Activated gamma-delta T cell treated with Interleukin-2 at 50 U/mL for 16 hours (primary cell): ENCODE results near the gene RTL1.
A peak's percentile ranks its signal among the peaks of the same experiment; 100 is the strongest.

Source experiments
- DNase-seq: peaks from one replicate; pipeline ENCODE4 v3.0.0-alpha.2; 2020

Gene RTL1

DNA sequence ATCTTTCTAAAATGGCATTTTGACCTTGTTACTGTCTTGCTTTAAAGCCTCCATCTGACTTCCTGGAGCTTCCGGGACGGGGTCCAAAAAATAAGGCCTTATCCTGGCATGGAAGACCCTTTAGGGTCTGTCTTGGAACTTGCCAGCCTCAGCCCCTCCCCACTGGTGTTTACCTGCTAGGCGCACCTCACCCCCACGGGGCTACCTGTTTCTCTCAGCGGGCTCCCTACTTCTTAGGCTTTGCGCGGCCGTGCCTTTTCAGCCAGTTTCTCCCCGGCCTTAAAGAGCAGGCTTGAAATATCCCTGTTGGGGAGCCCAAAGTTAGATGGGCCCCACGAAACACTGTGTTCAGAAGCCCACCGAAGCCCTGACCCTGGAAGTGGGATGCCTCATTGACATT is 5.1 kb downstream of the RTL1 start:
- no peak for DNase-seq

DNA sequence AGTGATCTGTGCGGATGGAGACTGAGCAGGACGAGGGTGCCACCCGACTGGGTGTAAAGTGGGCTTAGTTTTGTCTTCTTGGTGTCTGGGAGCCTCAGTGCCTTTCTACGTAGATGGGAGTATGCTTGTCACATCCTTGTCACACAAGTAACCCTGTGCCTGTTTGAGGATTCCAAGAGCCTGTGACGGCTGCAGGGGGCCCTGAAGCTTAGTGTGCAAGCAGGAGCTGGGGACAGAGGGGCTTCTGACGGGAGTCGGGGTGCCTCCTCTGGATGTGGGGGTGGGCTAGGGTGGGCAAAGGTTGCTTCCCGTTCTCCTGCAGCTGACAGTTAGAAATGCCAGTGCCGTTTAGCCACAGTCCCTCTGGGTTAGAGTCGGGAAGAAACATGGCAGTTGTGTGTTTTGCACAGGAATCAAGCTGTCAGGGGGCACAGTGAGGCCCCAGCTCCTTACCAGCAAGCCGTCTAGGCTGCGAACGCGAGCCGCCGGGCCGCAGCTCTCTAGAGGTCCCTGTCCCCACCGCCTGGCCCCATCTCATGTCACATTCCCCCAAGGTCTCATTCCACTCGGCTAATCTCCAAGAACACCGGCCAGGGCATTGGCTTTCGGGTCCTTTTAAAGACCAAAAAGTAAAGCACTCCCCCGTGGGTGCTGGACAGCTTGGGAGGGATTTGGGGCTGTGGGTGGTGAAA is 7.0 kb downstream of the RTL1 start:
- no peak for DNase-seq

DNA sequence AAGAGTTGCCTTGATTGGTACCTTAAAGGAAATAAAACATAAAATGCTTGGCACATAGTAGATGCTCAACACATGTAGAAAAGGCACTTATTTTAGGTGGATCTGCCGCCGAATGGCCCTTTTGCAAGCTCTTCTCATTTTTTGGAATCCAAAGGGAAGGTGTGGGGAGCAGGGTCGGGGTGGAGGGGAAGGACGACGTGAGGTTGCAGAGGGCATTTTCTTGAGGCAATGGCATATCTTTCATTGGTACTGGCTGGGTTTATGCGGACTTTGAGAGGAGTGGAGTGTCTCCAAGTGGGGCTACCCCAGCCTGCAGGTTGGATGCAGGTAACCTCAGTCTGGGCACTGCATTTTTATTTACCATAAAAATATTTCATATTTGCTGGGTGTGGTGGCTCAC is 8.1 kb downstream of the RTL1 start:
- no peak for DNase-seq

DNA sequence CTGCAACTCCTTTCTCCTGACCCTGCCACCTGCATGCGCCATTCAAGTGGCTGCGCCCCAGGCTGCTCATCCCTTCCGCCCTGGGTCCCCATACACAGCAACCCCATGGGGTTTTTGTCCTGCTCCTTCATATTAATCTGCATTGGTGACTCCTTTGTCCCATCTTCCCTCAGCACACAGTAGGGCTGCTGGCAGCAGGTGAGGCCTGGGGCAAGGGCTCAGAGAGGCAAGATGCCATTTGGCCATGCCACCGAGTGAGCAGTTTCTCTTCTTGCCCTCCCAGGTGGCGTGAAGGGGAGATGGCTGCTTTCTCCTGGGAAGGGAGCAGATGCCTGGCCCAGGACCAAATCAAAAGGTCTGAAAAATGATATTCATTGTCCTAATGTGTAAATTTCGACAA is 9.1 kb downstream of the RTL1 start:
- no peak for DNase-seq

DNA sequence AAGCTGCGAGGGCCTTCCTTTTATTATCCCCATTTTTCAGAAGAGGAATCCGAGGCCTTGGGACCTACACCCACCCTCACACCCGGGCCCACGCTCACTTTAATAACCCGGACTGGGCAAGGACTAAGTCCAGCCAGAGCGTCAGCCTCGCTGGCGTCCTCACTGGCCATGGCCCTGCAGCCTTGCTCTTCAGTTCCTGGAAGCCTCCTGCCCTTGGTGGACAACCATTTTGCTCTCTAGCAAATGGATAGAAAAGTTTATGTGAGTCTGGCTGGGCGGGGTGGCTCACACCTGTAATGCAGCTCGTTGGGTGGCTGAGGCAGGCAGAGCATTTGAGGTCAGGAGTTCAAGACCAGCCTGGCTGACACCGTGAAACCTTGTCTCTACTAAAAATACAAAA is 9.8 kb downstream of the RTL1 start:
- DNase-seq: no peak

DNA sequence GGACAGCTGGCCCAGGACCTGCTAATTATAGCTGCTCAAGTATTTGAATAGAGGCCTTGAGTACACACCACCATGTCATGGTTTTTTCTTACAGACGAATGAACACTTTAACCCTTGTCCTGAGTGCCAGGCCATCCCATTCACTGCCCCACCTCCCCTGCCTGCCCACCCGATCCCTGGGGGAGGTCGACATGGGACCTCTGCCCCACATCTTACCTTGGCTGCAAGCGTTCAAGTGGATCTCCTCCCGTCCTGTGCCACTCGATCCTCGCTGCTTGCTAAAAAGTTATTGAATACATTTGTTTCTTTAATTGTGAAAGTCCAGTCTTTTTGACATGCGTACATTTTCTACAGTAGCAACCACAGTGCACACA is 10.3 kb downstream of the RTL1 start:
- no peak for DNase-seq

DNA sequence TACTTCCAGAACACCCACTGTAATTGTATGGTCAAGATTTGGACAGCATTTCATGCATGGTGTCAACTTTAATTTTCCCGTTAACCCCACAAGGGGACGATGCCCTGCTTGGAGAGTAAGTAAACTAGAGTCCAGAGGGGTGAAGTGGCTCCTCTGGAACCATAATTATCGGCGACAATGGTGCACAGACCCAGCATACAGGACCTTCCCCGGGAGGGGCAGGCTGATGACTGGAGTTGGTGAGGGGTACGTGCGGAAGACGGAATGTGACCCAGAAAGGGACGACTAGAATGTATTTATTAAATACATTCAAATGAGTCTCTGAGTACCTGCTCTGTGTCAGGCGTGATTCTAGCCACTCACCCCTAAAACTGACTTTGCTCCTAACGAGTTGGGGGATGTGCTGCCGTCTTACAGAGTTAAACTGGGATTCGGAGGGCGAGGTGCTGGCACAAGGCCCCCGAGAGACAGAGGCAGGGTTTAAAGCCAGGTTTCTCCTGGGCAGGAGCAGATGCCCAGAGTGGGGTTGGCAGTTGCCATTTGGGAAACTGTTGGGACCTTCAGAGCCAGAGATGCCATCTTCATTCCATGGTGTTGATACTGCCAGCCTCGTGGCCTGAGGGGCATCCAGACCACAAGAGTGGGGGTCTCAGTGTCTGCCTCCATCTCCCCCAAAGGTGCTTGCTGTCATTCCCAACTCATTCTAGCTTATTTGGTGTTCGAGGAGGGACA is 10.9 kb downstream of the RTL1 start:
- DNase-seq: no peak

DNA sequence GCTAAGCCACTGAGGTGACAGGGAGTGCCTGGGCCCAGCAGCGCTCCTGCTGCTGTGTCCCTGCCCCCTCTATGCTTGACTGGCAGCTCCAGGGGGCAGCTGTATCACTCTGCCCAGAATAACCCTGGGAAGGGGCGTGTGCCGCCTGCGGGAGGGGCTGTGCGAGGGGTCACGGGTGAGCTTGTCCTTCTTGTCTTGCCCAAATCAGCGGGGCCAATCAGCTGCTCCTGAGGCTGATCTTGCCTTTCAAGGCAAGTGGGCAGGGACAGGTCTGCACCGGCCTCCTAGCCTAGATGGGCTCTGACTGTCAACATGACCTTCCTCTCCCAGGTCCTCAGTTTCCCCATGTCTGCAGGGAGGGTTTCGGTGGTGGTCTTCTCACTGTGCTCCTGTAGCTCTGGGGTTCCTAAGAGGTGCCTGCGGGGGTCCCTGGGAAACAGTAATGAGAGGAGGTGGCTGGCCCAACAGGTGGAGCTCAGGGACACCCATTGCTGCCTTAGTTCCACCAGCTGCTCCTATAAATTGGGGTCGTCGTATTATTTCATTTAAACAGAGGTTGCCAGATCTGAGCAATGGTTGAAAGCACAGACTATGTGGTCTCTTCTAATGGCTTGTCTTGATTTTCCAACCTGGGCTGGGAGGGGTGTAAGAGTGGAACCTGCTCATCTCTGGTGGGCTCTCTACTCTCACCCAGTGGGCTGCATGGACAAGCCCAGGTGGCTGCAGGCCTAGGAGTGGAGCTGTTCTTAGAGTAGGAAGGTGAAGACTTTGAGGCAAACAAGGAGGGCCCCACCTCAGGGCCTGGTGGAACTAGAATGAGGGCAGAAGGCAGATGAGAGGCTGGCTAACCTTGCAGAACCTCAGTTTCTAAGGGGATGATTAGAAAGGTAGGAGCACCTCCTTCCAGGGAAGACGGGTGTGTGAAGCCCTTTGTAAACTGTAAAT is 11.7 kb downstream of the RTL1 start:
- DNase-seq: no peak

DNA sequence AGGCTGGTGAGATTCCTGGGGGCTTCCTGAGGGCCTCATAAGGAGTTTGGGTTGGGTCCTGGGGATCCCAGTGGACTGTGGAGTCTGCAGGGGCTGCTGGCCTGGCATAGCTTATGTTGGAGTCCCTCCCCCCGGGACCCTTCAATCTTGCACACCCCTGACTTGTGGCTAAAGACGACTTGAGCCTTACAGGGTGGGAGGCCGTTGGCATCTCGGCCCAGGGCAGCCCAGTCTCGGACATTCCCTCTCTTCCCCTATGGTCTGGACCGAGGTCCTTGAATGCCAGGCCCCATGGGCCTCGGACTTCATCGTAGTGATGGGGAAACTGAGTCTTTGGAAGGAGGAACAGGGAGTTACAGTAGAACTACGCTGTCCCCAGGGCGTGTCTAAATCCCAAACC is 12.5 kb downstream of the RTL1 start:
- DNase-seq: peak; percentile 1

DNA sequence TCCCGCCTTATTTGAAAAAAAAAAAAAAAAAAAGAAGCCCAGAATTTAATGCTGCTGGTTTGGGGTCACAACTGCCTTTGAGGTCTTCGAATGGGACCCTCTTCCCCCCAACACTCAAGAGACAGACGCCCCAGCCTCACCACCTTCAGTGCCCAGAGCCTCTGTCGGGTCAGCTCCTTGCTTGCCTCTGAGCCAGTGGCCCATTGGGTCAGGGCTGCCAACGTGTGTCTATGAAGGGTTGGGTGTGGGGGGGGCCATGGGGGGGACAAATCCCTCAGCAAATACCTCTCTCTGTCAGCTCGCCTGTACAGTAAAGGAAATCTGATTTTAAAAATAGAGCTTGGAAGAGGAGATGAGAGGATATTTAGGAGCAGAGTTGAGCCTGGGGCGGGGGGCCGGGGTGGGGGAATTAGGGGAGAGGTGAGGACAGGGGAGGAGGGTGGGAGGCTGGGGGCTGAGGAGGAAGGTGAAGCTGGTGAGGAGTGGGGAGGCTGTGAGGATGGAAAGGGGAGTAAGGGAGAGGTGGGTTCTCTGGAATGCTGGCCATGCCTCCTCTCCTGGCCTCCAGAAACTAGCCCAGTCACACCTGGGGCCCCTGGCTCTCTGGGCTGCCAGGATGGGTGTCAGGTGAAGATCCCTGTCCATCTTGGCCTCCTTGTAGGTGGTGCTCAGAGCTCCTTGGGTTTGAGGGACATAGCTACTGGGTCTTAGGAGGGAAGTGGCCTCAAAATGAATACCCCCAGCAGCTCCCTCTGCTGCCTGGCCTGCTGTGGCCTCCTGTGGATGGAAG is 13.3 kb downstream of the RTL1 start:
- DNase-seq: no peak

DNA sequence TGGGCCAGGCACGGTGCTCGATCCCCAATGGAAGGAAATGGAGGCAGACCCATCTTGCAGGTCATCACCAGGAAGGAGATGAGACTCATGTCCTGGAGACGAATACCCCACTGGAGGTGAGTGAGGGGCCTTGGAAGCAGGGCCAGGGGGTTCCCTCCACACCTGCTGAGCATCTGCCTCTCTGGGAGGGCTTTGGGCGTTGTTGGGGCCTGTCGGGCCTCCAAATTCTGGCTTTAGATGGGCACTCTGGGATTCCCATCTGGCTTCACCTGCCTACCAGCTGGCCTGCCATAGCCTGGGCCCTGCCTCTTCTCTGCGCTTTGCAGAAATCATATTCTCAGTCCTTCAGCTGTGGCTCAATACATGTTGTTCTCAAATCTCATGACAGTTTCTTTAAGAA is 13.9 kb downstream of the RTL1 start:
- DNase-seq: peak; percentile 1

DNA sequence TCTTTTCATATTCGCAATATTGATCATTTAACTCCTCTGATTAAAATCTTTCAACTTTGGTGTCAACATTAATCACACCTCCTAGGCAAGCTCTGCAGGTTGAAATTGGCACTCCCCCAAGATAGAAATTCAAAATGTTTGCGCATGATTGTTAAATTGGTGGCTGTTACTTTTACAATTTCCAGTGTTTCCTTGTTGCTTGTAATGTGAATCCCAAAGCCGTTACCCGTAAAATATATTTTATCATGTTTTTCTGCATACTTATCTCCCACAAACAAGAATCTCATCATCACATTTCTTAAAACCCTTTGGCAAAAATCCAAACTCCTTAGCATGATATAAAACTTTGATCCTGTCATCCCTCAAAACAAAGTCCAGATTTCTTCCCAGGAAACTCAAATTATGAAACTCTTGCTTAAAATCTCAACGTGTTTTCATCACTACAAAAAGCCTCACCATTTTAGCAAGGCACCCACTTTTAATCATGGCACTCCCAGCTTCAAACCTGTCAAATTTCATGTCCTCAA is 14.7 kb downstream of the RTL1 start:
- no peak for DNase-seq

DNA sequence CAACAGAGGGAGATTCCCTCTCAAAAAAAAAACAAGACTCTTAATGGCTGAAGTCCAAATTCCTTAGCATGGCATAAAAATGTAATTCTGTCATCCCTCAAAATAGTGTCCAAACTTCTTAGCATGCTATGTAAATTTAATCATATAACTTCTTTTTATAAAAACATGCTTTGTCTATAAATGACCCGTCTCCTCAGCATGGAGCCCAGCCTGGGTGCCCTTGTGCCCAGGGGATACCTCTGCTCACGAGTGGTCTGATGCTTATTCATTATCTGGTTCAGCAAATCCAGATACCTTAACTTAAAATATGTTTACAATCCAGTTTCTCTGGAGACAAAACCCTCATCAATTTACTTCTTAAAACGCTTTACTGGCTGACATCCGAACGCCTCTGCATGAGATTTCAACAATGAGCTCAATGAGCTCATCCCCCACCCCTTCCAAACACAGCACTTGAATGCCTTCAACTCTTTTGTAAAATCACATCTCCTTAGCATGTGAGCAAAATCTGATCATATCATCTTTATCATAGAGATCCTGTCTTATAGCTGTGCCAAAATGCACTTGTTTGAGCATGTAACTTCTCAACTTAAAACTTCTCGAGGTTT is 15.7 kb downstream of the RTL1 start:
- no peak for DNase-seq

DNA sequence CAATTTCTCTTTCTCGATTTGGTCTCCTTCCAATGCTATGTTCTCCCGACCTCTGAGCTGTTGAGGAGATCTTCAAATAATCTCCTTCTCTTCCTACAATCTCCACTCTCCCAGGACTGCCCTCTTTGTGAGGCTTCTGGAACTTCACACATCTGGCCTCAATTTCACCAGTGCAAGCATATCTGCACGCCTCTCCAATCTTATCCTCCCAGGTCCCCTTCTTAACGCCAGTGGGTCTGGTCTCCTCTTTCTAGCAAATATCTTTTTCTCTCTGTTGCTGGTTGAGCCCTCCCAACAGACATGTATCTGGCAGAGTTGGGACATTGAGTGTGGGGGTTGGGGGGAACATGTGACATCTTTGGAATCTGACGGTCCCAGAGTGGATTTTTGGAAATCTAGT is 17.9 kb downstream of the RTL1 start:
- DNase-seq: no peak

DNA sequence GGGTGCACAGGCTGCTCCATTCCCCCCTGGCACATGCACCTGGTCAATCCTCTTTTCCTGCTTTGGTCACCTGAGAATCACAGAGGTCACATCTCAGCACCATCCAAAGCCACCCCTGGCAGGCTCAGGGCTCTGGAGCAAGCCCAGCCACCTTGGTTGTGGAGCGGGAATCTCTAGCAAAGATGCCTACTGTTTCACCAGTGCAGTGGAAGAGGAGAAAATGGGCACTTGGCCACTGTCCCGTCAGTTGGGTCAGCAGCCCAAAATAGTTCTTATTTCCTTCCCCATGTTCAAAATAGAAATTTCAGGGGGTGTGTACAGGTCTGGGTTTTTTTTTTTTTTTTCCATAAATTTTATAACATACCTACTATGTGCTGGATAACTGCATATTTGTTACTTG is 18.3 kb downstream of the RTL1 start:
- DNase-seq: no peak

DNA sequence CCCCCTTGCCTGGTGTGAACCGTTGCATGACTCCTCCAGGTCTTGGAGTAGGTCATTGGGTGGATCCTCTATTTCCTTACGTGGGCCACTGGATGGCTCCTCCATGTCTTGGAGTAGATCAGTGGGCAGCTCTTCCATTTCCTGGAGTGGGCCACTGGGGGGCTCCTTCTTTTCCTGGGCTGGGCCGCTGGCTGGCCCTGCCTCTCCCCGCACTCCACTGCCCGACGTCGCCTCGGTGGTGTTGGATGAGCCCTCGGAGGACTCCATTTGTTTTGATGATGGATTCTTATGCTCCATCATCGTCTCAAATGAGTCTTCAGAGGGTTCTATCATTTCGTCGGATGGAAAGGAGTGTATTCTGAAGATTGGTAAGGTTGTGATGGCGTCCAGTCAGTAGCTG is 19.1 kb downstream of the RTL1 start:
- DNase-seq: no peak

DNA sequence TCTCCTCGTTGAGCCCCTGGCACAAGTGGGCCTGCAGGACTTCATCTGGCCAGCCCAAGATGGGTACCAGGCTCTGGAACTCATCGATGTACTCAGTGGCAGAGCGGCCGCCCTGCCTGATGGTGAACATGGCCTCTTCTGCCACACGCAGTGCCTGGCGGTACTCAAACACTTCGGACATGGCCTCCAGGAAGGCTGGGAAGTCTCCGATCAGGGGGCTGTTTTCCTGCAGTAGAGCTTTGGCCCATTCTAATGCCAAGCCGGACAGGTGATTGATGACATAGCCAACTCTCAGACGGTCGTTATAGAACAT is 19.8 kb downstream of the RTL1 start:
- no peak for DNase-seq

DNA sequence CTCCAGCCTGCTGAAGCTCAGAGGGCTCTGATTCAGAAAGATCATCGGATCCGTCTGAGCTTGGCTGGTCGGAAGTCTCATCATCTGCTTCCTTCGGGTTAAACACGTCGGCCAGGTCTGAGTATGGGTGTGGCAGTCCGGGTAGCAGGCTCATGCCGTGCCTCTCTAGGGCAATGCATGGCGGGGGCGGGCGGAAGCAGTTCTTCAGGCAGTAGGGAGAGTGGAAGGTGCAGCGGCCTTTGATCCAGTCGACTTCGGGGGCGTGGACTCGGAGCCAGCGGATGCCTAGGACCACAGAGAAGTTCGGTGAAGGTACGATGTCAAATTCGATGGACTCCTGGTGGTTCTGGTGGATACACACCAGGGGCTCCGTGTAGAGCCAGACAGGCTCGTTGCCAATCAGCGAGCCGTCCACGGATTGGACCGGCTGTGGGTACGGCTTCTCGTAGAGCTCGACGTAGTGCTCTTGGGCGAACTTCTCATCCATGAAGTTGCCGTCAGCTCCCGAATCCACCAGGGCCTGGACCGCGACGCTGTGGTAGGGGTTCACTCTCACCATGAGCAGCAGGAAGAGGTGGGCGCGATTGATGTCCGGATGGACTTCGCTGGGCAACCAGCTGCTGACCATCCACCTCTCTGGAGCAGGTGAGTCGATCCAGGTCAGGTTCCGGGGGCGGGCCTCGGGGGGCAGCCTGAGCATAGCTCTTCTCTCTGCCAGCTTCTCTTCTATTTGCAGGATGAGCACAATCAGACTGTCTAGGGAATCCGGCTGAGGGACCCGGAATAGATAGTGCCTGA is 20.3 kb downstream of the RTL1 start:
- DNase-seq: no peak

DNA sequence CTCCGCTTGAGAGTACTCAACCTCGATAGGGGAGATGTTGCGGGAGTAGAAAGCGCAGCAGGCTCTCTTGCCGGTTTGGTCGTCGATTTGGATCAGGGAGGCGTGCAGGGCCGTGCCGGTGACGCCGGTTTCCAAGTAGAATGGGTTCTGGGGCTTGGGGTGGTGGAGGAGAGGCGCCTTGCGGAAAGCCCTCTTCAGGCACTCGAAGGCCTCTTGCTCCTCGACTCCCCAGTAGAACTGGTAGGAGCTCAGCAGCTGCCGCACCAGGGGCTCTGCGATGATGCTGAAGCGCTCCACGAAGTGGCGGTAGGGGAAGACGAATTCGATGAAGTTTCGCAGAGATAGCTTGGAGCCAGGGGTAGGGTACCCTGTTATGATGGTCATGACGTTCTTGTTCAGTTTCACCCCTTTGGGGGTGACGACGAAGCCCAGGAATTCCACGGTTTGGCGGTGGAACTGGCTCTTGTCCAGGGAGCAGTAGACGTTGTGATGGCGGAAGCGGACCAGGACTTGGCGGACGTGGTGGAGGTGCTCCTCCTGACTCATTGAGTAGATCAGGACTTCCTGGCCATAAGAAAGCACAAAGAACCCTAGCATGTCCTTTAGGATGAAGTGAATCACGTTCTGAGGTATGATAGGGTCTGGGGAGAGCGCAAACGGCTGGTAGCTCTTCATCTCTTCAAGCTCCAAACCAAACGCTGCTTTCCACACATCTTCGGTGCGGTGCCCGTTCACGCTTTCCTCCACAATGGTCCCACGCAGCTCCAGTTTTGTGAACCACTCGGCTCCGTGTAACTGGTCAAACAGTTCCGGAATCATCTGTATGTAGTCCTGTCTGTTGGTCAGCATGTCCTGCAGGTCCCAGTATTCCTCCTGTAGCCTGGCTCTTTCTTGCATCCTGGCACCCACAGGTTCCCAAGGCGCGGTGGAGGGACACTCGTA is 21.2 kb downstream of the RTL1 start:
- DNase-seq: no peak
